Stimulated activated naive CD8-positive, alpha-beta T cell treated with anti-CD3 and anti-CD28 coated beads, Interleukin-15, amount 100 ng/mL, for 72 hours (primary cell): ENCODE measurements around the gene HUS1B.
"Not testable (repeated sequence)": the region's sequence is repeated elsewhere in the genome, so short reads cannot be mapped to it uniquely, and the experiment has no call there.

ENCODE experiments used
- ATAC-seq: fragments of 150-1000 bp; cut with Tn5 transposase; 2 replicates; pipeline ENCODE4 v1.10.0; 2021; ENCODE audit warnings: mild to moderate bottlenecking, moderate library complexity
- DNase-seq, 2 donors: peaks; one replicate each; pipeline ENCODE4 v3.0.0; 2021 to 2022
- H3K27ac Mint-ChIP-seq, 2 donors: one replicate each; pipeline ENCODE4 v1.8.0; 2022; ENCODE audit warnings: mild to moderate bottlenecking in 2 of 2, mixed read lengths in 2 of 2, moderate library complexity in 2 of 2
- H3K27me3 Mint-ChIP-seq: one replicate; pipeline ENCODE4 v1.8.0; 2022; ENCODE audit warnings: mixed read lengths
- H3K4me1 Mint-ChIP-seq: one replicate; pipeline ENCODE4 v1.8.0; 2022; ENCODE audit warnings: mild to moderate bottlenecking, mixed read lengths
- H3K4me3 Mint-ChIP-seq, 2 donors: one replicate each; pipeline ENCODE4 v1.8.0; 2022; ENCODE audit warnings: mild to moderate bottlenecking in 2 of 2, mixed read lengths in 2 of 2, moderate library complexity in 1 of 2
- H3K9me3 Mint-ChIP-seq, 2 donors: one replicate each; pipeline ENCODE4 v1.8.0; 2022; ENCODE audit warnings: mixed read lengths in 2 of 2

The HUS1B gene

DNA sequence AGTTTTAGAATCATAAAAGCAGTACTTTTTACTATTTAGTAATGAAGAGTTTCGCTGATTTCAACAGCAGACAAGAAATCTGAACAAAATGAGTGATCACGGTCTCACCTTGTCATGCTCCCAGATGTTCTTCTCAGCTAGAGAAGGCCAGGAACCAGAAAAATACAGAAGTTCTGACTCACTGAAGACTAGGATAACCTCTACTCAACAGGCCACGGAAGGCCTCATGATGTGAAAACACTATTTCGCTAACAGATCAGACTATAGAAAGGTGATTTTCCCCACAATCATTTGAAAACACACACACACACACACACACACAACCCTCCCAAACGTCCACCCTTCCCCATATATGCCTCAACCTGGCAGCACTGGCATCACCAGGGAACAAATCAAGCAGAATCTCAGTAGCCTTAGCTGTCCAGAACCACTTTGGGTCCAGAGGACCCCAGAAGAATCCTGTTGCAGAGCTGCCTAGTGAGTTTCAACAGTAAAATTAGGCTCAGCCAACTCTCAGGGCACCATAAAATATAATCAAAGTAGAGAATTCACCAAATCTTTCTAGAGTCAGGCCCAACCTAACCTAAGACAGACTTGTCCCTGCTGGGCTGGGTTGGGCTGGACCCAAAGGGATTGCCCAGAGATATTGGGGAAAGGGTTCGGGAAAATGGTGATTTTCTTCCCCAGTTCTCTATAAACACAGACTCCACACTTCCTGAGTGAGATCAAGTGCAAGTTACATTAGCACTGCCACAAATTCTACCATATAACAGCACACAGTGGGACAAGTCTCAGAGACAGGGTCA is 28.1 kb upstream of the HUS1B start:
- Mint-ChIP-seq H3K4me3 (peak overlapping the region; percentile 65 to 76), H3K9me3 (no peaks in the 10 kb centered on the region), H3K27me3 (no peaks in the 10 kb centered on the region), H3K27ac (peak overlapping the region; percentile 87 to 95), H3K4me1 (peaks cover 67% of the 10 kb centered on the region)
- DNase-seq (peak; percentile 16 to 57), ATAC-seq (peak; percentile 96)

- ATAC-seq (peak; percentile 83), DNase-seq (peak; percentile 45 to 58)
- no peaks in the 10 kb centered on the region for H3K27me3 Mint-ChIP-seq
- H3K4me1 Mint-ChIP-seq: peaks cover 63% of the 10 kb centered on the region
- peak overlapping the region; percentile 83 to 89 for H3K4me3 Mint-ChIP-seq
- H3K27ac Mint-ChIP-seq: peak overlapping the region; percentile 89 to 94
- H3K9me3 Mint-ChIP-seq: no peaks in the 10 kb centered on the region
Measured at GRCh38 chr6:683742-684440, 27.0 kb upstream of the HUS1B start.

DNA sequence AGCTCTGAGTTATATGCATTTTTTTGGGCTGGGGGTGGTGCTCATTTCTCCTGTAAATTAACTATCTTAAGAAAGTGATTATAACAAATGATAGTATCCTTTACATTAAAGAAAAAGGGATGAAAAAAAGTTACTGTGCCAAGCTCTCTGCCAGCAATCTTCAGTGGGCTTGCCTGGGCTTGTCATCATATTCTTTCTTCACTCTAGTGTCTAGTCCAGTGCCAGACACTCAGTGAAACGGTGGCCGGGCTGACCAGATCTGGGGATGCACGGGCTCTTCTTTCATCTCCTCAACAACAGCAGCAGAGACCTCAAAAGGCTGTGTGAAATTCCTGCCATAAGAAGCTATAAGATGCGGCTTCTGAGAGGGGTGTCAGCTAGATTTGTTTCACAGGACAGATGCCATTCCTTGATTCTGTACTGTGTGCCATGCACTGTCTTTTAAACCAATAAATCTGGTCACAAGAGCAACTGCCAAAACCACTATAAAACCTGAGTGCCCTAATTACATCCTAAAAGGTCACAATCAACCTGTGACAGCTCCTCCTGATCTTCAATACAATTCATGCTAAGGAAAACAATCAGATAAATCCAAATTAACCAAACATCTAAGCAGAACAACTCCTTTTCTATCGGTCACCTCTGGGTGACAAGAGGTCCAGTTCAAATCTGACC is 23.9 kb upstream of the HUS1B start:
- H3K4me1 Mint-ChIP-seq: peaks cover 65% of the 10 kb centered on the region

GRCh38 chr6:680251-680650 is 23.4 kb upstream of the HUS1B start:
- Mint-ChIP-seq H3K27me3 (no peaks in the 10 kb centered on the region), H3K4me3 (no peak overlapping the region), H3K4me1 (peaks cover 65% of the 10 kb centered on the region), H3K27ac (no peak overlapping the region), H3K9me3 (no peaks in the 10 kb centered on the region)
- ATAC-seq (no peak), DNase-seq (no peak)

More for the DNA sequence above, 23.9 kb upstream of the HUS1B start:
- Mint-ChIP-seq H3K27ac (no peak overlapping the region), H3K4me3 (no peak overlapping the region), H3K9me3 (no peaks in the 10 kb centered on the region), H3K27me3 (no peaks in the 10 kb centered on the region)
- DNase-seq (no peak), ATAC-seq (no peak)

DNA sequence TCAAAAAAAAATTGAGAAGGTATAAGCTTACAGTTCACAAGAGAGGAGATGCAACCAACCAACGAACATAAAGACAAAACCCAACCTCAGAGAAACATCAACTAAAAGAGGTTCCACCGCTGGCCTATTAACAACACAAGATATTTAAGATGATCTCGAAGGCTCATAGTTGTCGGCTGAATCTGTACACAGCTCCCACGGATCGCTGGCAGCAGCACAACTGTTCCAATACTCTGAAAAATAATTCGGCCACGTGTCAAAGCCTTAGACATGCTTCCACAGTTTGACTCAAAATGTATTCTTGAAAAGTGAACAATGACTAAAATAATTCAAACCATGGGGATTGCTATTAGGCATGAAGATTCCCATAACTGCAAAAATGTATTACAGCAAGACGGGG is 22.4 kb upstream of the HUS1B start:
- DNase-seq (no peak), ATAC-seq (no peak)
- H3K27me3 Mint-ChIP-seq: no peaks in the 10 kb centered on the region
- H3K9me3 Mint-ChIP-seq: no peaks in the 10 kb centered on the region
- H3K27ac Mint-ChIP-seq: no peak overlapping the region
- no peak overlapping the region for H3K4me3 Mint-ChIP-seq
- peaks cover 68% of the 10 kb centered on the region for H3K4me1 Mint-ChIP-seq

- no peaks in the 10 kb centered on the region for H3K9me3 Mint-ChIP-seq
- ATAC-seq (no peak), DNase-seq (no peak)
- no peaks in the 10 kb centered on the region for H3K27me3 Mint-ChIP-seq
- H3K27ac Mint-ChIP-seq: no peak overlapping the region
- H3K4me3 Mint-ChIP-seq: no peak overlapping the region
- H3K4me1 Mint-ChIP-seq: peaks cover 60% of the 10 kb centered on the region
Measured at GRCh38 chr6:678520-678919, 21.6 kb upstream of the HUS1B start.

GRCh38 chr6:677919-678318 is 21.0 kb upstream of the HUS1B start:
- H3K4me1 Mint-ChIP-seq: peaks cover 54% of the 10 kb centered on the region
- no peak for DNase-seq
- no peak overlapping the region for H3K27ac Mint-ChIP-seq
- H3K4me3 Mint-ChIP-seq: no peak overlapping the region
- ATAC-seq: no peak
- no peaks in the 10 kb centered on the region for H3K9me3 Mint-ChIP-seq
- no peaks in the 10 kb centered on the region for H3K27me3 Mint-ChIP-seq

GRCh38 chr6:674956-675355 is 18.1 kb upstream of the HUS1B start:
- H3K27me3 Mint-ChIP-seq: no peaks in the 10 kb centered on the region
- ATAC-seq: peak; percentile 74
- peak overlapping the region; percentile 14 to 18 for H3K4me3 Mint-ChIP-seq
- H3K9me3 Mint-ChIP-seq: peaks cover 9% of the 10 kb centered on the region in 2 donors
- peaks cover 26% of the 10 kb centered on the region for H3K4me1 Mint-ChIP-seq
- H3K27ac Mint-ChIP-seq: peak overlapping the region in 1 of 2 donors; percentile 24
- DNase-seq: no peak

DNA sequence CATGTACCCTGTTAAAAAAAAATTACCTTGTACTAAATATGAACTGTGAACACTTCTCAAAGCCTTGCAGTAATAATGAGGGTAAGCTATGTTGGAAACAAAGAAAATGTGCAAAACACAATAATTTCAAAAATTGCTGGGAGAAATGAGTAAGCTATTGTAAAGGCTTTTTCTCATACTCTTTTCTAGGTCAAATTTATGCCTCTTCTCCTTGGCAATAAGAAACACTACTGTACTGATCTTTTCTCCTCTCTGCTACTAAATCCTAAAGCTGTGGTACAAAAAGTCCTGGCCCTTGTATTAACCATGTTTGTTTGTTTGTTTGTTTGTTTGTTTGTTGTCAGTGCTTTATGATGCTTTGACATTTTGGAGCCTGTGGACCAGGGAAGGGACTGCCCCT is 17.5 kb upstream of the HUS1B start:
- Mint-ChIP-seq H3K9me3 (peaks cover 9% of the 10 kb centered on the region in 2 donors), H3K27ac (no peak overlapping the region), H3K4me3 (no peak overlapping the region), H3K27me3 (no peaks in the 10 kb centered on the region), H3K4me1 (peaks cover 23% of the 10 kb centered on the region)
- DNase-seq: no peak
- ATAC-seq: no peak

DNA sequence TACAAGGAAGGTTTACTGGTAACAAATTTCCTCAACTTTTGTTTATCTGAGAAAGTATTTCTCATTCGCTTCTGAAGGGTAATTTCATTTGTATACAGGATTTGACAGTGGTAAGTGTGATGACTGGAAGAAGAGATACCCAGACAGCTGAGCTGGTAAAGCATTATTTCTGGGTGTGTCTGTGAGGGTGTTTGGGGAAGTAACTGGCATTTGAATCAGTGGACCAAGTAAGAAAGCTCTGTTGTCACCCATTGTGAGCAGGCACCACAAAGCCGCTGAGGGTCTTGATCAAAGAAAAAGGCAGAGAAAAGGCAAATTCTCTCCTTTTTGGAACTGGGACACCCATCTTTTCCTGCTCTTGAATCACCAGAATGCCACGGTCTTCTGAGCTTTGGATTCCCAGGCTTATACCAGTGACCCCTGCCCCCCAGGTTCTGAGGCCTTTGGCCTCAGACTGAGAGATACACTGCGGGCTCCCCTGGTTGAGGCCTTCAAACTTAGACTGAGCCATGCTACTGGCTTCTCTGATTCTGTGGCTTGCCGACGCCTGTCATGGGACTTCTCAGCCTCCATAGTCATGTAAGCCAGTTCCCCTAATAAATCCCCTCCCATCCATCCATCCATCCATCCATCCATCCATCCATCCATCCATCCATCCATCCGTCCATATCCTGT is 10.5 kb upstream of the HUS1B start:
- DNase-seq: no peak
- Mint-ChIP-seq H3K4me3 (no peak overlapping the region), H3K4me1 (peaks cover 32% of the 10 kb centered on the region), H3K27ac (no peak overlapping the region), H3K27me3 (no peaks in the 10 kb centered on the region), H3K9me3 (peaks cover 14 to 19% of the 10 kb centered on the region in 2 donors)
- no peak for ATAC-seq

- H3K9me3 Mint-ChIP-seq: peaks cover 8 to 13% of the 10 kb centered on the region in 2 donors
- H3K27ac Mint-ChIP-seq: no peak overlapping the region
- peak; percentile 49 for ATAC-seq
- H3K4me3 Mint-ChIP-seq: no peak overlapping the region
- DNase-seq: no peak
- H3K4me1 Mint-ChIP-seq: peaks cover 49% of the 10 kb centered on the region
- no peaks in the 10 kb centered on the region for H3K27me3 Mint-ChIP-seq
Measured at GRCh38 chr6:665403-666267, 8.7 kb upstream of the HUS1B start.

DNA sequence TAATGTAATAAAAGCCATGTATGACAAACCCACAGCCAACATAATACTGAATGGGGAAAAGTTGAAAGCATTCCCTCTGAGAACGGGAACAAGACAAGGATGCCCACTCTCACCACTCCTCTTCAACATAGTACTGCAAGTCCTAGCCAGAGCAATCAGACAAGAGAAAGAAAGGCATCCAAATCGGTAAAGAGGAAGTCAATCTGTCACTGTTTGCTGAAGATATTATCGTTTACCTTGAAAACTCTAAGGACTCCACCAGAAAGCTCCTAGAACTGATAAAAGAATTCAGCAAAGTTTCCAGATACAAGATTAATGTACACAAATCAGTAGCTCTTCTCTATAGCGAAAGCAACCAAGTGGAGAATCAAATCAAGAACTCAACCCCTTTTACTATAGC is 6.9 kb upstream of the HUS1B start:
- DNase-seq, H3K4me3 Mint-ChIP-seq, ATAC-seq, H3K27ac Mint-ChIP-seq, H3K27me3 Mint-ChIP-seq: not testable (repeated sequence)
- H3K4me1 Mint-ChIP-seq: peaks cover 68% of the 10 kb centered on the region
- peaks cover 8 to 13% of the 10 kb centered on the region in 2 donors for H3K9me3 Mint-ChIP-seq

- Mint-ChIP-seq H3K27ac (peak overlapping the region; percentile 38 to 88), H3K4me1 (peaks cover 71% of the 10 kb centered on the region), H3K4me3 (peak overlapping the region; percentile 53 to 68), H3K9me3 (peaks cover under 1 to 7% of the 10 kb centered on the region in 2 donors), H3K27me3 (no peaks in the 10 kb centered on the region)
- DNase-seq (peak in 1 of 2 donors; percentile 4), ATAC-seq (peak; percentile 50)
Measured at GRCh38 chr6:659716-660581, 3.0 kb upstream of the HUS1B start.

- no peak overlapping the region for H3K4me3 Mint-ChIP-seq
Measured at GRCh38 chr6:658244-658643, 1.3 kb upstream of the HUS1B start.

More at GRCh38 chr6:658244-658643, 1.3 kb upstream of the HUS1B start:
- Mint-ChIP-seq H3K9me3 (peaks cover 0 to 7% of the 10 kb centered on the region in 2 donors), H3K4me1 (peaks cover 55% of the 10 kb centered on the region), H3K27me3 (no peaks in the 10 kb centered on the region), H3K27ac (no peak overlapping the region)
- DNase-seq (no peak), ATAC-seq (no peak)
